Smooth muscle cell (in vitro differentiated cells): Measurements from ENCODE around the gene SMOC2. TPM values are rescaled to one million over a fixed set of nuclear protein-coding genes. Genes with fewer than 3 reads are reported as not detected.

Experiments used
- DNase-seq: peaks from one replicate; lab custom pipeline; 2025; ENCODE audit not compliant: unreplicated experiment; lab: John Stamatoyannopoulos, UW
- H2AFZ ChIP-seq: fragments of 200-600 bp; sonication (generic); 2 replicates; pipeline ENCODE4 v1.6.0; 2016; ENCODE audit warnings: antibody characterized with exemption, low read depth, mild to moderate bottlenecking
- H3F3A ChIP-seq: fragments of 200-600 bp; sonication (generic); 2 replicates; pipeline ENCODE4 v1.6.0; 2017; ENCODE audit warnings: antibody characterized with exemption, low read depth
- H3K27ac ChIP-seq: fragments of 200-600 bp; sonication (generic); 2 replicates; pipeline ENCODE4 v1.5.1; 2016; ENCODE audit warnings: low read depth, mild to moderate bottlenecking
- H3K27me3 ChIP-seq: fragments of 200-600 bp; sonication (generic); 2 replicates; pipeline ENCODE4 v1.6.1; 2016; ENCODE audit warnings: low read depth, mild to moderate bottlenecking
- H3K36me3 ChIP-seq: fragments of 200-600 bp; sonication (generic); 2 replicates; pipeline ENCODE4 v1.5.1; 2016; ENCODE audit warnings: low read depth
- H3K4me1 ChIP-seq: fragments of 200-600 bp; sonication (generic); 2 replicates; pipeline ENCODE4 v1.5.1; 2016; ENCODE audit warnings: low read depth
- H3K4me2 ChIP-seq: fragments of 200-600 bp; sonication (generic); 2 replicates; pipeline ENCODE4 v1.6.0; 2016; ENCODE audit warnings: mild to moderate bottlenecking
- H3K4me3 ChIP-seq: fragments of 200-600 bp; sonication (generic); 2 replicates; pipeline ENCODE4 v1.5.1; 2016; ENCODE audit warnings: mild to moderate bottlenecking
- H3K79me2 ChIP-seq: fragments of 200-600 bp; sonication (generic); 2 replicates; pipeline ENCODE4 v1.6.0; 2016; ENCODE audit warnings: low read depth, mild to moderate bottlenecking
- H3K9ac ChIP-seq: fragments of 200-600 bp; sonication (generic); 2 replicates; pipeline ENCODE4 v1.6.0; 2016; ENCODE audit warnings: low read depth
- H3K9me3 ChIP-seq: fragments of 200-600 bp; sonication (generic); replicated peaks from 2 replicates; pipeline ENCODE4 v1.5.1; 2016; ENCODE audit warnings: low read depth
- H4K20me1 ChIP-seq: fragments of 200-600 bp; sonication (generic); 2 replicates; pipeline ENCODE4 v1.6.0; 2016; ENCODE audit warnings: low read depth
- CTCF ChIP-seq: fragments of 200-600 bp; sonication (generic); IDR thresholded peaks from 2 replicates; pipeline ENCODE4 v1.5.1; 2017; ENCODE audit warnings: borderline replicate concordance, mild to moderate bottlenecking, antibody characterized with exemption; ENCODE audit not compliant: insufficient read depth, poor library complexity, severe bottlenecking
- WGBS: methylation state at CpG from one replicate; pipeline ENCODE4 v1.1.7; 2016; ENCODE audit warnings: low lambda C conversion rate; 5-methylcytosine and 5-hydroxymethylcytosine counted together
- polyA plus RNA-seq: library from polyadenylated mRNA; unstranded; fragments of >200 nt; fragmentation: Nextera tagmentation; extraction: Ambion mirVana; gene quantifications from 2 replicates; pipeline ENCODE4 v1.2.1, GENCODE V29; 2016
- total RNA-seq: library from RNA; depleted of rRNA; stranded (reverse); fragments of >200 nt; gene quantifications from 2 replicates; pipeline ENCODE4 v1.2.3, GENCODE V29; 2014

SMOC2 gene
- total and polyA plus RNA-seq, 2 experiments from 2014 or later = 0.63 to 1.2 TPM

GRCh38 chr6:168528474-168529095 lies 87.6 kb downstream of the SMOC2 start:
- no peak overlapping the region for H3K27ac ChIP-seq
- peaks cover 4% of the 10 kb centered on the region for H3K27me3 ChIP-seq
- H3K4me2 ChIP-seq = no peak overlapping the region
- H3K4me3 ChIP-seq = no peak overlapping the region
- no peaks in the 10 kb centered on the region for H3F3A ChIP-seq
- H3K9me3 ChIP-seq = no peaks in the 10 kb centered on the region
- no peaks in the 10 kb centered on the region for H4K20me1 ChIP-seq
- TF ChIP-seq CTCF = no peak
- no peaks in the 10 kb centered on the region for H3K4me1 ChIP-seq
- WGBS = 94% methylated on average over 3 of the region's 3 CpGs
- H3K36me3 ChIP-seq = no peaks in the 10 kb centered on the region
- DNase-seq = no peak
- H3K9ac ChIP-seq = no peak overlapping the region
- H2AFZ ChIP-seq = no peak overlapping the region
- no peaks in the 10 kb centered on the region for H3K79me2 ChIP-seq

GRCh38 chr6:168529214-168529613 lies 88.2 kb downstream of the SMOC2 start:
- Histone ChIP-seq H4K20me1 (no peaks in the 10 kb centered on the region), H3F3A (no peaks in the 10 kb centered on the region), H3K9me3 (no peaks in the 10 kb centered on the region)

GRCh38 chr6:168530653-168531071 lies 89.7 kb downstream of the SMOC2 start:
- no peak overlapping the region for H3K9ac ChIP-seq
- H3K4me2 ChIP-seq = no peak overlapping the region
- H3K27me3 ChIP-seq = peaks cover 4% of the 10 kb centered on the region
- H3K79me2 ChIP-seq = no peaks in the 10 kb centered on the region
- peaks cover 6% of the 10 kb centered on the region for H3K4me1 ChIP-seq
- no peaks in the 10 kb centered on the region for H4K20me1 ChIP-seq
- H2AFZ ChIP-seq = no peak overlapping the region
- no peak for TF ChIP-seq CTCF
- 88% methylated on average over 12 of the region's 12 CpGs for WGBS
- H3K27ac ChIP-seq = no peak overlapping the region
- DNase-seq = no peak
- H3F3A ChIP-seq = no peaks in the 10 kb centered on the region
- no peaks in the 10 kb centered on the region for H3K36me3 ChIP-seq
- no peak overlapping the region for H3K4me3 ChIP-seq
- H3K9me3 ChIP-seq = no peaks in the 10 kb centered on the region

More at GRCh38 chr6:168529214-168529613, 88.2 kb downstream of the SMOC2 start:
- H3K4me2 ChIP-seq = no peak overlapping the region
- no peak overlapping the region for H3K4me3 ChIP-seq
- peaks cover 4% of the 10 kb centered on the region for H3K27me3 ChIP-seq
- no peaks in the 10 kb centered on the region for H3K79me2 ChIP-seq
- H3K9ac ChIP-seq = no peak overlapping the region
- no peak for TF ChIP-seq CTCF
- no peaks in the 10 kb centered on the region for H3K36me3 ChIP-seq
- DNase-seq = no peak
- H2AFZ ChIP-seq = no peak overlapping the region
- H3K27ac ChIP-seq = no peak overlapping the region
- WGBS = 90% methylated on average over 18 of the region's 18 CpGs
- H3K4me1 ChIP-seq = peaks cover 5% of the 10 kb centered on the region

GRCh38 chr6:168532070-168532469 lies 91.1 kb downstream of the SMOC2 start:
- Histone ChIP-seq H3K79me2 (no peaks in the 10 kb centered on the region), H3K36me3 (no peaks in the 10 kb centered on the region), H3K9ac (no peak overlapping the region), H3K4me2 (no peak overlapping the region), H3K4me3 (no peak overlapping the region), H3K4me1 (peaks cover 6% of the 10 kb centered on the region), H4K20me1 (no peaks in the 10 kb centered on the region), H3F3A (no peaks in the 10 kb centered on the region), H3K9me3 (no peaks in the 10 kb centered on the region), H3K27me3 (peaks cover 4% of the 10 kb centered on the region), H2AFZ (no peak overlapping the region), H3K27ac (no peak overlapping the region)
- no peak for TF ChIP-seq CTCF
- WGBS = 80% methylated on average over 5 of the region's 5 CpGs
- DNase-seq = no peak
